ENCODE data around the gene MPG.

MPG gene

GRCh38 chr16:57711-58110 lies 20.3 kb upstream of the MPG start:
- Histone ChIP-seq H4K8ac (ENCODE audit: low read depth, low read length) (no peak overlapping the region), H2AFZ (ENCODE audit: insufficient read depth, low read length, poor library complexity) (no peak overlapping the region), H2BK5ac (ENCODE audit: low read depth, low read length, poor library complexity) (no peak overlapping the region), H4K12ac (ENCODE audit: low read depth, low read length) (no peak overlapping the region), H3K18ac (ENCODE audit: low read length) (no peak overlapping the region), H2BK120ac (ENCODE audit: insufficient read depth, low read length, poor library complexity) (no peak overlapping the region), H3K79me2 (ENCODE audit: control insufficient read depth, insufficient read depth, low read length, poor library complexity) (peaks cover 3% of the 10 kb centered on the region), H3K79me1 (ENCODE audit: low read length) (peaks cover 8% of the 10 kb centered on the region), H3K4ac (ENCODE audit: low read depth, low read length) (no peak overlapping the region), H3K27ac (ENCODE audit: low read depth, low read length) (no peak overlapping the region), H3K23ac (ENCODE audit: low read length) (no peak overlapping the region), H4K91ac (ENCODE audit: low read depth, low read length) (no peak overlapping the region), H3K9me3 (ENCODE audit: insufficient read depth, low read depth, low read length) (no peaks in the 10 kb centered on the region), H2BK12ac (ENCODE audit: low read length) (no peak overlapping the region), H2AK5ac (ENCODE audit: low read length) (no peak overlapping the region), H3K9ac (ENCODE audit: low read length) (no peak overlapping the region), H3K4me2 (ENCODE audit: low read length) (no peak overlapping the region), H3K14ac (ENCODE audit: low read length) (no peak overlapping the region), H3K4me1 (ENCODE audit: control insufficient read depth in 1 of 2, insufficient read depth in 2 of 2, low read length in 2 of 2) (peaks cover 3 to 6% of the 10 kb centered on the region in 2 experiments), H3K27me3 (ENCODE audit: insufficient read depth, low read length) (no peaks in the 10 kb centered on the region), H3K4me3 (ENCODE audit: low read depth, low read length) (no peak overlapping the region), H3K36me3 (ENCODE audit: control insufficient read depth in 1 of 2, insufficient read depth in 2 of 2, low read length in 2 of 2) (peaks cover 72 to 77% of the 10 kb centered on the region in 2 experiments)
- no peak for DNase-seq
- no CpG with 5 or more reads among the region's 8 CpGs for WGBS (ENCODE audit: extremely low coverage, insufficient coverage, insufficient read length)

- H4K91ac ChIP-seq (ENCODE audit: low read depth, low read length) = no peak overlapping the region
- DNase-seq = no peak
- H3K79me2 ChIP-seq (ENCODE audit: control insufficient read depth, insufficient read depth, low read length, poor library complexity) = peaks cover 3% of the 10 kb centered on the region
- no peak overlapping the region for H3K4me3 ChIP-seq (ENCODE audit: low read depth, low read length)
- H4K8ac ChIP-seq (ENCODE audit: low read depth, low read length) = no peak overlapping the region
- H3K14ac ChIP-seq (ENCODE audit: low read length) = no peak overlapping the region
- H3K9me3 ChIP-seq (ENCODE audit: insufficient read depth, low read depth, low read length) = no peaks in the 10 kb centered on the region
- no peak overlapping the region for H2BK120ac ChIP-seq (ENCODE audit: insufficient read depth, low read length, poor library complexity)
- no peak overlapping the region for H2BK5ac ChIP-seq (ENCODE audit: low read depth, low read length, poor library complexity)
- no peak overlapping the region for H2BK12ac ChIP-seq (ENCODE audit: low read length)
- H3K4me2 ChIP-seq (ENCODE audit: low read length) = no peak overlapping the region
- peaks cover 82 to 87% of the 10 kb centered on the region in 2 experiments for H3K36me3 ChIP-seq (ENCODE audit: control insufficient read depth in 1 of 2, insufficient read depth in 2 of 2, low read length in 2 of 2)
- H3K18ac ChIP-seq (ENCODE audit: low read length) = no peak overlapping the region
- H3K23ac ChIP-seq (ENCODE audit: low read length) = no peak overlapping the region
- H2AFZ ChIP-seq (ENCODE audit: insufficient read depth, low read length, poor library complexity) = no peak overlapping the region
- H2AK5ac ChIP-seq (ENCODE audit: low read length) = no peak overlapping the region
- H4K12ac ChIP-seq (ENCODE audit: low read depth, low read length) = no peak overlapping the region
- peaks cover 3 to 4% of the 10 kb centered on the region in 2 experiments for H3K4me1 ChIP-seq (ENCODE audit: control insufficient read depth in 1 of 2, insufficient read depth in 2 of 2, low read length in 2 of 2)
- no peak overlapping the region for H3K27ac ChIP-seq (ENCODE audit: low read depth, low read length)
- peaks cover 3% of the 10 kb centered on the region for H3K79me1 ChIP-seq (ENCODE audit: low read length)
- WGBS (ENCODE audit: extremely low coverage, insufficient coverage, insufficient read length) = no CpG with 5 or more reads among the region's 29 CpGs
- no peak overlapping the region for H3K9ac ChIP-seq (ENCODE audit: low read length)
- H3K4ac ChIP-seq (ENCODE audit: low read depth, low read length) = no peak overlapping the region
- no peaks in the 10 kb centered on the region for H3K27me3 ChIP-seq (ENCODE audit: insufficient read depth, low read length)
Measured at GRCh38 chr16:58491-59439, 19.3 kb upstream of the MPG start.

GRCh38 chr16:59440-60059 lies 18.5 kb upstream of the MPG start:
- DNase-seq = no peak
- no peak overlapping the region for H3K23ac ChIP-seq (ENCODE audit: low read length)
- no peak overlapping the region for H2BK5ac ChIP-seq (ENCODE audit: low read depth, low read length, poor library complexity)
- H3K4me2 ChIP-seq (ENCODE audit: low read length) = no peak overlapping the region
- no peak overlapping the region for H3K4ac ChIP-seq (ENCODE audit: low read depth, low read length)
- no peak overlapping the region for H2AFZ ChIP-seq (ENCODE audit: insufficient read depth, low read length, poor library complexity)
- no peaks in the 10 kb centered on the region for H3K79me1 ChIP-seq (ENCODE audit: low read length)
- no peak overlapping the region for H2BK120ac ChIP-seq (ENCODE audit: insufficient read depth, low read length, poor library complexity)
- no peak overlapping the region for H2AK5ac ChIP-seq (ENCODE audit: low read length)
- H3K36me3 ChIP-seq (ENCODE audit: control insufficient read depth in 1 of 2, insufficient read depth in 2 of 2, low read length in 2 of 2) = peaks cover 90 to 95% of the 10 kb centered on the region in 2 experiments
- H3K9ac ChIP-seq (ENCODE audit: low read length) = no peak overlapping the region
- H4K91ac ChIP-seq (ENCODE audit: low read depth, low read length) = no peak overlapping the region
- H3K4me3 ChIP-seq (ENCODE audit: low read depth, low read length) = no peak overlapping the region
- H3K27ac ChIP-seq (ENCODE audit: low read depth, low read length) = no peak overlapping the region
- no CpG with 5 or more reads among the region's 14 CpGs for WGBS (ENCODE audit: extremely low coverage, insufficient coverage, insufficient read length)
- no peaks in the 10 kb centered on the region for H3K4me1 ChIP-seq (ENCODE audit: control insufficient read depth in 1 of 2, insufficient read depth in 2 of 2, low read length in 2 of 2)
- no peak overlapping the region for H3K14ac ChIP-seq (ENCODE audit: low read length)
- H4K8ac ChIP-seq (ENCODE audit: low read depth, low read length) = no peak overlapping the region
- H3K27me3 ChIP-seq (ENCODE audit: insufficient read depth, low read length) = no peaks in the 10 kb centered on the region
- H3K79me2 ChIP-seq (ENCODE audit: control insufficient read depth, insufficient read depth, low read length, poor library complexity) = no peaks in the 10 kb centered on the region
- H4K12ac ChIP-seq (ENCODE audit: low read depth, low read length) = no peak overlapping the region
- H3K18ac ChIP-seq (ENCODE audit: low read length) = no peak overlapping the region
- peaks cover 2% of the 10 kb centered on the region for H3K9me3 ChIP-seq (ENCODE audit: insufficient read depth, low read depth, low read length)
- no peak overlapping the region for H2BK12ac ChIP-seq (ENCODE audit: low read length)

DNA sequence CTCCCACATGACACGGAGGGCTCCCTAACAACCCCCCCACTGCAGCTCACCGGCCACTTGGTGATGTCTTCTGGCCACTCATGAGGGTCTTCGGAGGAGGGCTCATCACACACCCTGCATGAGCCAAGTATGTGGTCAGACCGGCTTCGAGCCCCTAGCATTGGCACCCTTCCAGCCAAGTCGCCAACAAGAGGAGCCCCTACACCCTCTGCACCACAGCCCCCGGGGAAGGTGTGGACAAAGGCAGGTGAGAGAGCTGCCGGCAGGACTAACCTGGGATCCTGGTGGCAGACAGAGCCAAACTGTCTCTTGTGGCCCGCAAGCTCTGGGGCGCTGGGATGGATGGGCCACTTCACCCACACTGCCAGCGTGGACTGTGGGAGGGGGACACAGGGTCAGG lies 17.9 kb upstream of the MPG start:
- Histone ChIP-seq H4K12ac (ENCODE audit: low read depth, low read length) (no peak overlapping the region), H3K23ac (ENCODE audit: low read length) (no peak overlapping the region), H3K9me3 (ENCODE audit: insufficient read depth, low read depth, low read length) (peaks cover 2% of the 10 kb centered on the region), H3K4ac (ENCODE audit: low read depth, low read length) (no peak overlapping the region), H2BK5ac (ENCODE audit: low read depth, low read length, poor library complexity) (no peak overlapping the region), H3K18ac (ENCODE audit: low read length) (no peak overlapping the region), H3K27ac (ENCODE audit: low read depth, low read length) (no peak overlapping the region), H3K36me3 (ENCODE audit: control insufficient read depth in 1 of 2, insufficient read depth in 2 of 2, low read length in 2 of 2) (peaks cover 96 to 98% of the 10 kb centered on the region in 2 experiments), H2AFZ (ENCODE audit: insufficient read depth, low read length, poor library complexity) (no peak overlapping the region), H2BK120ac (ENCODE audit: insufficient read depth, low read length, poor library complexity) (no peak overlapping the region), H3K9ac (ENCODE audit: low read length) (no peak overlapping the region), H3K4me3 (ENCODE audit: low read depth, low read length) (no peak overlapping the region), H3K14ac (ENCODE audit: low read length) (no peak overlapping the region), H2AK5ac (ENCODE audit: low read length) (no peak overlapping the region), H3K4me1 (ENCODE audit: control insufficient read depth in 1 of 2, insufficient read depth in 2 of 2, low read length in 2 of 2) (no peaks in the 10 kb centered on the region), H3K79me1 (ENCODE audit: low read length) (no peaks in the 10 kb centered on the region), H4K8ac (ENCODE audit: low read depth, low read length) (no peak overlapping the region), H4K91ac (ENCODE audit: low read depth, low read length) (no peak overlapping the region), H3K27me3 (ENCODE audit: insufficient read depth, low read length) (no peaks in the 10 kb centered on the region), H3K79me2 (ENCODE audit: control insufficient read depth, insufficient read depth, low read length, poor library complexity) (no peaks in the 10 kb centered on the region), H3K4me2 (ENCODE audit: low read length) (no peak overlapping the region), H2BK12ac (ENCODE audit: low read length) (no peak overlapping the region)
- no CpG with 5 or more reads among the region's 11 CpGs for WGBS (ENCODE audit: extremely low coverage, insufficient coverage, insufficient read length)
- peak; percentile 18 to 30 for DNase-seq
